Progenitor cell of endocrine pancreas (in vitro differentiated cells): ENCODE measurements around the gene TPO. TPM values are rescaled to one million over a fixed set of nuclear protein-coding genes. Genes with fewer than 3 reads are reported as not detected.

Source experiments
- DNase-seq: peaks from one replicate; pipeline ENCODE4 v3.0.0; 2021; ENCODE audit warnings: low spot score; ENCODE audit not compliant: unreplicated experiment
- H3K27ac Mint-ChIP-seq: 2 replicates; pipeline ENCODE4 v1.8.0; 2021; ENCODE audit warnings: mild to moderate bottlenecking, moderate library complexity, mixed read lengths
- H3K27me3 Mint-ChIP-seq: 2 replicates; pipeline ENCODE4 v1.8.0; 2021; ENCODE audit warnings: mixed read lengths
- H3K36me3 Mint-ChIP-seq: 2 replicates; pipeline ENCODE4 v1.8.0; 2022; ENCODE audit warnings: mixed read lengths; ENCODE audit not compliant: insufficient read depth
- H3K4me1 Mint-ChIP-seq: 2 replicates; pipeline ENCODE4 v1.8.0; 2021; ENCODE audit warnings: low read depth, mixed read lengths
- H3K4me3 Mint-ChIP-seq: 2 replicates; pipeline ENCODE4 v1.8.0; 2021; ENCODE audit warnings: low read depth, mild to moderate bottlenecking, moderate library complexity, mixed read lengths
- H3K9me3 Mint-ChIP-seq: 2 replicates; pipeline ENCODE4 v1.8.0; 2021; ENCODE audit warnings: low read depth, mixed read lengths
- total RNA-seq: library from RNA; stranded (reverse); gene quantifications from 2 replicates; pipeline ENCODE4 v1.2.1, GENCODE V29; 2021
- TF ChIP-seq, protein P1 (sequence below): fragments of 200-600 bp; sonication (generic); IDR thresholded peaks from one replicate; pipeline ENCODE4 v1.5.0; 2021; ENCODE audit warnings: antibody characterized with exemption, mild to moderate bottlenecking; ENCODE audit not compliant: unreplicated experiment

The TPO gene
- total RNA-seq, 1 donor from 2014 or later, result not detected

GRCh38 chr2:1517786-1518185, 104.5 kb downstream of the TPO start:
- H3K9me3 Mint-ChIP-seq, result no peaks in the 10 kb centered on the region
- H3K36me3 Mint-ChIP-seq, result no peaks in the 10 kb centered on the region
- H3K27me3 Mint-ChIP-seq, result peaks cover 53% of the 10 kb centered on the region
- peaks cover 4% of the 10 kb centered on the region for H3K4me1 Mint-ChIP-seq
- TF ChIP-seq, protein P1, sequence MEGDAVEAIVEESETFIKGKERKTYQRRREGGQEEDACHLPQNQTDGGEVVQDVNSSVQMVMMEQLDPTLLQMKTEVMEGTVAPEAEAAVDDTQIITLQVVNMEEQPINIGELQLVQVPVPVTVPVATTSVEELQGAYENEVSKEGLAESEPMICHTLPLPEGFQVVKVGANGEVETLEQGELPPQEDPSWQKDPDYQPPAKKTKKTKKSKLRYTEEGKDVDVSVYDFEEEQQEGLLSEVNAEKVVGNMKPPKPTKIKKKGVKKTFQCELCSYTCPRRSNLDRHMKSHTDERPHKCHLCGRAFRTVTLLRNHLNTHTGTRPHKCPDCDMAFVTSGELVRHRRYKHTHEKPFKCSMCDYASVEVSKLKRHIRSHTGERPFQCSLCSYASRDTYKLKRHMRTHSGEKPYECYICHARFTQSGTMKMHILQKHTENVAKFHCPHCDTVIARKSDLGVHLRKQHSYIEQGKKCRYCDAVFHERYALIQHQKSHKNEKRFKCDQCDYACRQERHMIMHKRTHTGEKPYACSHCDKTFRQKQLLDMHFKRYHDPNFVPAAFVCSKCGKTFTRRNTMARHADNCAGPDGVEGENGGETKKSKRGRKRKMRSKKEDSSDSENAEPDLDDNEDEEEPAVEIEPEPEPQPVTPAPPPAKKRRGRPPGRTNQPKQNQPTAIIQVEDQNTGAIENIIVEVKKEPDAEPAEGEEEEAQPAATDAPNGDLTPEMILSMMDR, result no peak
- no peak for DNase-seq
- no peak overlapping the region for H3K27ac Mint-ChIP-seq
- no peak overlapping the region for H3K4me3 Mint-ChIP-seq

- Mint-ChIP-seq H3K9me3 (no peaks in the 10 kb centered on the region), H3K27ac (no peak overlapping the region), H3K36me3 (no peaks in the 10 kb centered on the region), H3K4me3 (no peak overlapping the region), H3K27me3 (peaks cover 53% of the 10 kb centered on the region), H3K4me1 (peaks cover 4% of the 10 kb centered on the region)
- DNase-seq, result no peak
- TF ChIP-seq, protein P1, result no peak
Observed at GRCh38 chr2:1518331-1518803, 105.1 kb downstream of the TPO start.

- Mint-ChIP-seq H3K4me3 (no peak overlapping the region), H3K27ac (no peak overlapping the region), H3K9me3 (no peaks in the 10 kb centered on the region), H3K4me1 (peaks cover 4% of the 10 kb centered on the region), H3K27me3 (peaks cover 51% of the 10 kb centered on the region), H3K36me3 (no peaks in the 10 kb centered on the region)
- DNase-seq, result no peak
- TF ChIP-seq, protein P1, result no peak
Observed at GRCh38 chr2:1518867-1519530, 105.7 kb downstream of the TPO start.

DNA sequence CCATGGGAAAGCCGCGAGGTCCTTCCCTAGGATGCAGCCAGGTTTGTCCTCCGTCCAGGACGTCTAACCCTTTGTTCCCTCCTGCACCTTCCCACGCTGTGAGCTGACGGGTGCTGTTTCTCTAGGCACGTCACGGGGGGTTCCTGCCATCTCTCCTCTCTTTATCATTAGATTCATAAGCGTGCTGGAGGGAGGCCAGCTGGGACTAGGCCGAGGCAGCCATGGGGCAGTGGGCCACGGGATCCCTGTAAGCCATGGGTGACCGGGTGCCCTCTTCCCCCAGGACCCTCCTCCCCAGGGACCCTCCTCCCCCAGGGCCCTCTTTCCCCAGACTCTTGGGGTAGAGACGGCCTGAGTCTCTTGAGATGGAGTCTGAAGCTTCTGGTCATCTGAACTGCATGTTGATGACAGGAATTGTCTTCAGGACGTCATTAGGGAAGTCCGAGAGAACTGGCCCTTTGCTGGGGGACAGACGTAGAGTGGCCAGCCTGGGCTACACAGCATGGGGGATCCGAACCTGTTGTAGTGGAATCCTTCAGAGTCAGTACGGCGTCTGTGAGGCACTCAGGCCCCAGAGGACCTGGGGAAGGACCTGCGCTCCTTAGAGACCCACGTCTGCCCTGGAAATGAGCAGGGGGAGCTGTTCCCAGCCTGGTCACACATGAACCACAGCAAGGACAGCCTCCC, 108.1 kb downstream of the TPO start:
- no peaks in the 10 kb centered on the region for H3K9me3 Mint-ChIP-seq
- H3K4me3 Mint-ChIP-seq, result no peak overlapping the region
- TF ChIP-seq, protein P1, result no peak
- no peaks in the 10 kb centered on the region for H3K36me3 Mint-ChIP-seq
- peaks cover 40% of the 10 kb centered on the region for H3K27me3 Mint-ChIP-seq
- no peak overlapping the region for H3K27ac Mint-ChIP-seq
- no peaks in the 10 kb centered on the region for H3K4me1 Mint-ChIP-seq
- DNase-seq, result no peak

DNA sequence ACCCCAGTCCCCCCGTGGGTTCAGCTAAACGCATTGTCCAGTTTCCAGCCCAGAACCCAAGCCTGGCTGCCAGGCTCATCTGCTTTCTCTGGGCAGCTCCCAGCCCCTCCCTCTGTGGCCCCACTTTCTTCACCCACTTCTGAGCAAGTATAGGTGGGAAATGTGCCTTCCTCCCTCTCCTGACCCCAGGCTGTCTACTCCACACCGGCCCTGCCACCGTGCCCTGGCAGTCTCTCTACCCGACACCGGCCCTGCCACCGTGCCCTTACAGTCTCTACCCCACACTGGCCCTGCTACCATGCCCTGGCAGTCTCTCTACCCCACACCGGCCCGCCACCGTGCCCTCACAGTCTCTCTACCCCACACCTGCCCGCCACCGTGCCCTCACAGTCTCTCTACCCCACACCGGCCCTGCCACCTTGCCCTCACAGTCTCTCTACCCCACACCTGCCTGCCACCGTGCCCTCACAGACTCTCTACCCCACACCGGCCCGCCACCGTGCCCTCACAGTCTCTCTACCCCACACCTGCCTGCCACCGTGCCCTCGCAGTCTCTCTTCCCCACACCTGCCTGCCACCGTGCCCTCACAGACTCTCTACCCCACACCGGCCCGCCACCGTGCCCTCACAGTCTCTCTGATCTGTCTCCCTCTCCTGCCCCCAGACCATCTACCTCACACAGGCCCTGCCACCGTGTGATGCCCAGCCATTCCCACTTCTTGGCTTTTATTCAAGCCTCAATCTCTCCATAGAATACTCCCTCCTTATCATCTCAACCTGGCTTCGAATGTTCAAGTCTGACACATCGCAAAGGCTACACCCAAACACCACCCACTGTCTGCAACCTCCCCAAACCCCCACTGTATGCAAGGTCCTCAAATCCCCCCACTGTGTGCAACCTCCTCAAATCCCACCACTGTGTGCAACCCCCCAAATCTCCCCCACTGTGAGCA, 108.9 kb downstream of the TPO start:
- Mint-ChIP-seq H3K4me3 (no peak overlapping the region), H3K36me3 (no peaks in the 10 kb centered on the region), H3K27ac (no peak overlapping the region), H3K9me3 (no peaks in the 10 kb centered on the region), H3K4me1 (no peaks in the 10 kb centered on the region), H3K27me3 (peaks cover 39% of the 10 kb centered on the region)
- DNase-seq, result no peak
- TF ChIP-seq, protein P1, result no peak
